Measurements from ENCODE around the gene HDHD5. TPM values are rescaled to one million over a fixed set of nuclear protein-coding genes. Genes with fewer than 3 reads are reported as not detected.

The HDHD5 gene
- total RNA-seq, 4 donors from 2014 or later: 29.9 to 45.1 (median 38.8) TPM

- 91% methylated on average over 7 of the region's 14 CpGs for WGBS
- DNase-seq (ENCODE audit: extremely low spot score): no peak
- H3K4me3 ChIP-seq: no peak overlapping the region
Measured at GRCh38 chr22:17104336-17104935, 54.6 kb downstream of the HDHD5 start.

GRCh38 chr22:17103351-17103750 is 55.7 kb downstream of the HDHD5 start:
- WGBS: 92% methylated on average over 9 of the region's 9 CpGs
- no peak overlapping the region for H3K27ac ChIP-seq (replicated peaks in 1 of 4)
- H3K9me3 ChIP-seq: no peaks in the 10 kb centered on the region
- no peak for DNase-seq (ENCODE audit: extremely low spot score)
- H3K27me3 ChIP-seq: no peaks in the 10 kb centered on the region
- H3K36me3 ChIP-seq: peaks cover 36 to 96% (median 90%) of the 10 kb centered on the region in 4 donors
- peaks cover 0 to 4% (median 0%) of the 10 kb centered on the region in 4 donors for H3K4me1 ChIP-seq
- TF ChIP-seq POLR2A (IDR thresholded peaks at IDR 0.05; ENCODE audit: low read depth): no peak
- TF ChIP-seq, protein P1, sequence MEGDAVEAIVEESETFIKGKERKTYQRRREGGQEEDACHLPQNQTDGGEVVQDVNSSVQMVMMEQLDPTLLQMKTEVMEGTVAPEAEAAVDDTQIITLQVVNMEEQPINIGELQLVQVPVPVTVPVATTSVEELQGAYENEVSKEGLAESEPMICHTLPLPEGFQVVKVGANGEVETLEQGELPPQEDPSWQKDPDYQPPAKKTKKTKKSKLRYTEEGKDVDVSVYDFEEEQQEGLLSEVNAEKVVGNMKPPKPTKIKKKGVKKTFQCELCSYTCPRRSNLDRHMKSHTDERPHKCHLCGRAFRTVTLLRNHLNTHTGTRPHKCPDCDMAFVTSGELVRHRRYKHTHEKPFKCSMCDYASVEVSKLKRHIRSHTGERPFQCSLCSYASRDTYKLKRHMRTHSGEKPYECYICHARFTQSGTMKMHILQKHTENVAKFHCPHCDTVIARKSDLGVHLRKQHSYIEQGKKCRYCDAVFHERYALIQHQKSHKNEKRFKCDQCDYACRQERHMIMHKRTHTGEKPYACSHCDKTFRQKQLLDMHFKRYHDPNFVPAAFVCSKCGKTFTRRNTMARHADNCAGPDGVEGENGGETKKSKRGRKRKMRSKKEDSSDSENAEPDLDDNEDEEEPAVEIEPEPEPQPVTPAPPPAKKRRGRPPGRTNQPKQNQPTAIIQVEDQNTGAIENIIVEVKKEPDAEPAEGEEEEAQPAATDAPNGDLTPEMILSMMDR (IDR thresholded peaks at IDR 0.05): no peak
- intact Hi-C loops (cut with DNase I): no loop called here
- no peak overlapping the region for H3K4me3 ChIP-seq

More at GRCh38 chr22:17104336-17104935, 54.6 kb downstream of the HDHD5 start:
- no peaks in the 10 kb centered on the region for H3K27me3 ChIP-seq
- peaks cover 30 to 96% (median 90%) of the 10 kb centered on the region in 4 donors for H3K36me3 ChIP-seq
- TF ChIP-seq POLR2A (IDR thresholded peaks at IDR 0.05; ENCODE audit: low read depth): no peak
- TF ChIP-seq EP300 (IDR thresholded peaks at IDR 0.05): no peak
- TF ChIP-seq, protein P1 (IDR thresholded peaks at IDR 0.05): no peak
- peaks cover 0 to 4% (median 0%) of the 10 kb centered on the region in 4 donors for H3K4me1 ChIP-seq
- no peak overlapping the region for H3K27ac ChIP-seq (replicated peaks in 1 of 4)
- H3K9me3 ChIP-seq: no peaks in the 10 kb centered on the region
- intact Hi-C loops (cut with DNase I): no loop called here

- Histone ChIP-seq H3K27me3 (no peaks in the 10 kb centered on the region), H3K27ac (replicated peaks in 1 of 4) (no peak overlapping the region), H3K9me3 (no peaks in the 10 kb centered on the region), H3K36me3 (peaks cover 36 to 96% (median 86%) of the 10 kb centered on the region in 4 donors), H3K4me1 (peaks cover 0 to 4% (median 0%) of the 10 kb centered on the region in 4 donors), H3K4me3 (no peak overlapping the region)
- WGBS: 72% methylated on average over 7 of the region's 7 CpGs
- intact Hi-C loops (cut with DNase I): no loop called here
- no peak for TF ChIP-seq POLR2AphosphoS5 (IDR thresholded peaks at IDR 0.05)
- TF ChIP-seq, protein P1 (IDR thresholded peaks at IDR 0.05): no peak
- DNase-seq (ENCODE audit: extremely low spot score): no peak
Measured at GRCh38 chr22:17102297-17102667, 56.8 kb downstream of the HDHD5 start.

DNA sequence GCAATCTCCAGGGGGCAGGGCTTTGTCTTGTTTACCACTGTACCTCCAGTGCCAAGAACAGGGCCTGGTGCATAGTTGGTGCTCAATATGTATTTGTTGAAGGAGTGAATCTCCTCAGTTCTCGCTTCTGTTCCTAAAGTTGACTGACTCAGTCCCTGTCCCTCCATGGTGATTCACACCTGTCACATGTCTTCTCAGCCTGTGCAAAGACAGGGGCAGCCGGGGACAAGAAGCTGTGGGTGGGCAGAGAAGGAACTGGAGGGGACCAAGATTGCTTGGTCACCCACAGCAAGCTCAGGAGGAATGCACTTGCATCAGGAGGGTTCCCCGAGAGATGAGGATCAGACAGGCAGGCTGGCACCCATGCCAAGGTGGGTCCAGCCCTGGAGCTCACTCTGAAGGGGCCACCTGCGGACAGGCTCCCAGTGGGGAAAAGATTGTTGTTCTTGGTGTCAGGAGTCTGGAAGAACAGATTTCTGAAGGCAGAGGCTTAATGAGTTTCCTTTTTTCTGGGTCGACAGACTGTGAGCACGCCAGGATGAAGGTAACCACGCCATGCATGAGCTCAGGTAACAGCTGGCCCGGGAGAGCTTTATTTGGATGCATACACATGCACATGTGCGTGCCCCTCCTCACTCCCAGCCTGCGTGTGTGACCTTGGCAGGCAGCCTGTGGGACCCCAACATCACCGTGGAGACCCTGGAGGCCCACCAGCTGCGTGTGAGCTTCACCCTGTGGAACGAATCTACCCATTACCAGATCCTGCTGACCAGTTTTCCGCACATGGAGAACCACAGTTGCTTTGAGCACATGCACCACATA is 57.4 kb downstream of the HDHD5 start:
- H3K36me3 ChIP-seq: peaks cover 36 to 94% (median 82%) of the 10 kb centered on the region in 4 donors
- no peak overlapping the region for H3K27ac ChIP-seq (replicated peaks in 1 of 4)
- H3K4me1 ChIP-seq: peaks cover 0 to 4% (median 0%) of the 10 kb centered on the region in 4 donors
- 87% methylated on average over 12 of the region's 14 CpGs for WGBS
- H3K4me3 ChIP-seq: no peak overlapping the region
- no peaks in the 10 kb centered on the region for H3K9me3 ChIP-seq
- H3K27me3 ChIP-seq: no peaks in the 10 kb centered on the region
- no peak for DNase-seq (ENCODE audit: extremely low spot score)
- TF ChIP-seq POLR2A (IDR thresholded peaks at IDR 0.05; ENCODE audit: low read depth) (no peak), POLR2AphosphoS5 (IDR thresholded peaks at IDR 0.05) (no peak), EP300 (IDR thresholded peaks at IDR 0.05) (no peak)
- TF ChIP-seq, protein P1 (IDR thresholded peaks at IDR 0.05): no peak
- intact Hi-C loops (cut with DNase I): no loop called here
